ENCODE data around the gene LTO1.

DNA sequence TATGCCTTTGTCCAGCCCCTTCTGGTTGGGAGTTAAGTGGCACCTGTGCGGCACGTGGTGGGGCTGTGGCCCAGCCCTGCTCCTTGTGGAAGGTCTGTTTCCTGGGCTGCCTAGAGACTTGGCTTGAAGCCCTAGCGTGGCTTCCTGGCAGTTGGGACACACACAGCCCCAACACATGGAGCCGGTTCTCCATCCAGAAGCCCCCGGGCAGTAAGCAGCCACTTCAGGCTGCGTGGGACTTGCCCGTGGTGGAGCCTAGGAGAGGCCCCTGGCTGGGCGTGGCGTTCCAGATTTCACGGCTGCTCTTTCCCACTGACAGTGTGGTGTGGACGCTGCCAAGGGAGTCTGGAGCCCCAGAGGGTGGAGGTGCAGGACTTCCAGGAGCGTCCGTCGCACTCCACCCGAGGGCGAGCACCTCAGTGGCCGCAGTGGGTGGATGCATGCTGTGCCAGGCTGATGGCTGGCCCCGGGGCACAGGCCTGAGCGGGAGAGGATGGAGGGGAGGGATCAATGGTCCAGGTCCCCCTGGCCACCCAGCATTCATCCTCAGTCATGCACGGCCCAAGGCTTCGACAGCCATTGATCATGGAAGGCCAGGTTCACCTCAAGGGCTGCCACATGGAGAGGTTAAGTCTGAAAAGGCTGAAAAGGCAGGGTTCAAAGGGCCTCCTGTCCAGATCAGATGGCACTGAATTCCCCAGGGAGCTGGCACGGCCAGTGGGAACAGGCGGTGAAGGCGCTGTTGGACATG lies 24.9 kb downstream of the LTO1 start:
- TF ChIP-seq POLR2A (IDR thresholded peaks at IDR 0.05; ENCODE audit: extremely low read depth, insufficient read length): no peak
- no peak for TF ChIP-seq CTCF (IDR thresholded peaks at IDR 0.05; ENCODE audit: low read depth, low read length)
- TF ChIP-seq, protein P1, sequence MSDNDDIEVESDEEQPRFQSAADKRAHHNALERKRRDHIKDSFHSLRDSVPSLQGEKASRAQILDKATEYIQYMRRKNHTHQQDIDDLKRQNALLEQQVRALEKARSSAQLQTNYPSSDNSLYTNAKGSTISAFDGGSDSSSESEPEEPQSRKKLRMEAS (IDR thresholded peaks at IDR 0.05; ENCODE audit: low read depth, low read length): no peak
- no peak for TF ChIP-seq MYC (IDR thresholded peaks at IDR 0.05; ENCODE audit: low read depth, low read length)
